GM19099 (cell line): Measurements from ENCODE around the gene NAV2.

Experiments
- POLR2A ChIP-seq: IDR thresholded peaks from 3 replicates; pipeline ENCODE4 v1.6.1; 2011; ENCODE audit warnings: low read depth; ENCODE audit not compliant: insufficient read length; ENCODE audit errors: extremely low read depth

Gene NAV2

GRCh38 chr11:19742588-19743292, 30.1 kb downstream of the NAV2 start:
- TF ChIP-seq POLR2A: no peak

GRCh38 chr11:19743622-19744021, 31.0 kb downstream of the NAV2 start:
- no peak for TF ChIP-seq POLR2A

GRCh38 chr11:19744130-19744529, 31.5 kb downstream of the NAV2 start:
- no peak for TF ChIP-seq POLR2A

GRCh38 chr11:19746086-19746485, 33.4 kb downstream of the NAV2 start:
- no peak for TF ChIP-seq POLR2A

- TF ChIP-seq POLR2A: no peak
Observed at GRCh38 chr11:19747634-19748033, 35.0 kb downstream of the NAV2 start.

- TF ChIP-seq POLR2A: no peak
Observed at GRCh38 chr11:19751055-19751454, 38.4 kb downstream of the NAV2 start.

- TF ChIP-seq POLR2A: no peak
Observed at GRCh38 chr11:19753451-19754106, 40.9 kb downstream of the NAV2 start.

GRCh38 chr11:19756675-19757475, 44.2 kb downstream of the NAV2 start:
- TF ChIP-seq POLR2A: no peak

- no peak for TF ChIP-seq POLR2A
Observed at GRCh38 chr11:19759389-19759788, 46.8 kb downstream of the NAV2 start.

- TF ChIP-seq POLR2A: no peak
Observed at GRCh38 chr11:19762266-19762665, 49.6 kb downstream of the NAV2 start.

- no peak for TF ChIP-seq POLR2A
Observed at GRCh38 chr11:19763330-19763729, 50.7 kb downstream of the NAV2 start.

GRCh38 chr11:19766206-19766605, 53.6 kb downstream of the NAV2 start:
- no peak for TF ChIP-seq POLR2A

- no peak for TF ChIP-seq POLR2A
Observed at GRCh38 chr11:19766810-19767209, 54.2 kb downstream of the NAV2 start.

GRCh38 chr11:19767627-19768151, 55.1 kb downstream of the NAV2 start:
- TF ChIP-seq POLR2A: no peak

GRCh38 chr11:19768197-19768596, 55.6 kb downstream of the NAV2 start:
- TF ChIP-seq POLR2A: no peak
